HG03558 (cell line): ENCODE measurements around the gene BANK1.

Source experiments
- ATAC-seq: cut with Tn5 transposase; IDR thresholded peaks from one replicate; pipeline ENCODE4 v1.9.1; 2021; ENCODE audit warnings: moderate number of reproducible peaks; ENCODE audit not compliant: unreplicated experiment; ENCODE audit errors: extremely low read depth

BANK1 gene

GRCh38 chr4:102089850-102090621 lies 299.5 kb downstream of the BANK1 start:
- ATAC-seq: no peak

- ATAC-seq: no peak
These were observed 301.1 kb downstream of the BANK1 start for GRCh38 chr4:102091656-102092055.

GRCh38 chr4:102094481-102094880 lies 304.0 kb downstream of the BANK1 start:
- no peak for ATAC-seq

GRCh38 chr4:102103368-102103767 lies 312.8 kb downstream of the BANK1 start:
- no peak for ATAC-seq

GRCh38 chr4:102104278-102104677 lies 313.7 kb downstream of the BANK1 start:
- no peak for ATAC-seq

GRCh38 chr4:102105983-102106382 lies 315.5 kb downstream of the BANK1 start:
- ATAC-seq: no peak

GRCh38 chr4:102114118-102114630 lies 323.6 kb downstream of the BANK1 start:
- no peak for ATAC-seq

GRCh38 chr4:102116121-102116520 lies 325.6 kb downstream of the BANK1 start:
- ATAC-seq: no peak

- ATAC-seq: no peak
These were observed 330.3 kb downstream of the BANK1 start for GRCh38 chr4:102120846-102121245.
